Measurements from ENCODE around the gene MXRA5. TPM values are rescaled to one million over a fixed set of nuclear protein-coding genes. Genes with fewer than 3 reads are reported as not detected.

MXRA5 gene, protein sequence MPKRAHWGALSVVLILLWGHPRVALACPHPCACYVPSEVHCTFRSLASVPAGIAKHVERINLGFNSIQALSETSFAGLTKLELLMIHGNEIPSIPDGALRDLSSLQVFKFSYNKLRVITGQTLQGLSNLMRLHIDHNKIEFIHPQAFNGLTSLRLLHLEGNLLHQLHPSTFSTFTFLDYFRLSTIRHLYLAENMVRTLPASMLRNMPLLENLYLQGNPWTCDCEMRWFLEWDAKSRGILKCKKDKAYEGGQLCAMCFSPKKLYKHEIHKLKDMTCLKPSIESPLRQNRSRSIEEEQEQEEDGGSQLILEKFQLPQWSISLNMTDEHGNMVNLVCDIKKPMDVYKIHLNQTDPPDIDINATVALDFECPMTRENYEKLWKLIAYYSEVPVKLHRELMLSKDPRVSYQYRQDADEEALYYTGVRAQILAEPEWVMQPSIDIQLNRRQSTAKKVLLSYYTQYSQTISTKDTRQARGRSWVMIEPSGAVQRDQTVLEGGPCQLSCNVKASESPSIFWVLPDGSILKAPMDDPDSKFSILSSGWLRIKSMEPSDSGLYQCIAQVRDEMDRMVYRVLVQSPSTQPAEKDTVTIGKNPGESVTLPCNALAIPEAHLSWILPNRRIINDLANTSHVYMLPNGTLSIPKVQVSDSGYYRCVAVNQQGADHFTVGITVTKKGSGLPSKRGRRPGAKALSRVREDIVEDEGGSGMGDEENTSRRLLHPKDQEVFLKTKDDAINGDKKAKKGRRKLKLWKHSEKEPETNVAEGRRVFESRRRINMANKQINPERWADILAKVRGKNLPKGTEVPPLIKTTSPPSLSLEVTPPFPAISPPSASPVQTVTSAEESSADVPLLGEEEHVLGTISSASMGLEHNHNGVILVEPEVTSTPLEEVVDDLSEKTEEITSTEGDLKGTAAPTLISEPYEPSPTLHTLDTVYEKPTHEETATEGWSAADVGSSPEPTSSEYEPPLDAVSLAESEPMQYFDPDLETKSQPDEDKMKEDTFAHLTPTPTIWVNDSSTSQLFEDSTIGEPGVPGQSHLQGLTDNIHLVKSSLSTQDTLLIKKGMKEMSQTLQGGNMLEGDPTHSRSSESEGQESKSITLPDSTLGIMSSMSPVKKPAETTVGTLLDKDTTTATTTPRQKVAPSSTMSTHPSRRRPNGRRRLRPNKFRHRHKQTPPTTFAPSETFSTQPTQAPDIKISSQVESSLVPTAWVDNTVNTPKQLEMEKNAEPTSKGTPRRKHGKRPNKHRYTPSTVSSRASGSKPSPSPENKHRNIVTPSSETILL (N-terminal part only)
- 188 and 215 TPM in 2 replicates for total RNA-seq
- long read RNA-seq, partial matches to known transcripts, result 60 of 157 reads
- long read RNA-seq, other reads (novel, unspliced or antisense), result 97 of 157 reads

GRCh38 chrX:3346501-3347259 lies at the start of gene MXRA5:
Gene MXRA5, minus strand, starts transcription at chrX:3346652. Its CDS starts 2,819 bp downstream, at chrX:3343833.
- TF ChIP-seq, protein P1, sequence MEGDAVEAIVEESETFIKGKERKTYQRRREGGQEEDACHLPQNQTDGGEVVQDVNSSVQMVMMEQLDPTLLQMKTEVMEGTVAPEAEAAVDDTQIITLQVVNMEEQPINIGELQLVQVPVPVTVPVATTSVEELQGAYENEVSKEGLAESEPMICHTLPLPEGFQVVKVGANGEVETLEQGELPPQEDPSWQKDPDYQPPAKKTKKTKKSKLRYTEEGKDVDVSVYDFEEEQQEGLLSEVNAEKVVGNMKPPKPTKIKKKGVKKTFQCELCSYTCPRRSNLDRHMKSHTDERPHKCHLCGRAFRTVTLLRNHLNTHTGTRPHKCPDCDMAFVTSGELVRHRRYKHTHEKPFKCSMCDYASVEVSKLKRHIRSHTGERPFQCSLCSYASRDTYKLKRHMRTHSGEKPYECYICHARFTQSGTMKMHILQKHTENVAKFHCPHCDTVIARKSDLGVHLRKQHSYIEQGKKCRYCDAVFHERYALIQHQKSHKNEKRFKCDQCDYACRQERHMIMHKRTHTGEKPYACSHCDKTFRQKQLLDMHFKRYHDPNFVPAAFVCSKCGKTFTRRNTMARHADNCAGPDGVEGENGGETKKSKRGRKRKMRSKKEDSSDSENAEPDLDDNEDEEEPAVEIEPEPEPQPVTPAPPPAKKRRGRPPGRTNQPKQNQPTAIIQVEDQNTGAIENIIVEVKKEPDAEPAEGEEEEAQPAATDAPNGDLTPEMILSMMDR (IDR thresholded peaks at IDR 0.05), result peak; percentile 11
- H3K27me3 Mint-ChIP-seq (ENCODE audit: unreplicated experiment), result no peaks in the 10 kb centered on the region
- peaks cover 48% of the 10 kb centered on the region for H3K4me1 Mint-ChIP-seq (ENCODE audit: unreplicated experiment)
- peak within 1 kb of the TSS; percentile 92 for H3K27ac Mint-ChIP-seq (ENCODE audit: unreplicated experiment)
- DNase-seq (ENCODE audit: extremely low spot score, unreplicated experiment), result peak; percentile 90
- H3K36me3 Mint-ChIP-seq (ENCODE audit: unreplicated experiment), result peaks cover 25% of the 10 kb centered on the region
- peak within 1 kb of the TSS; percentile 97 for H3K4me3 Mint-ChIP-seq (ENCODE audit: unreplicated experiment)
- H3K9me3 Mint-ChIP-seq (ENCODE audit: unreplicated experiment), result peaks cover 9% of the 10 kb centered on the region

DNA sequence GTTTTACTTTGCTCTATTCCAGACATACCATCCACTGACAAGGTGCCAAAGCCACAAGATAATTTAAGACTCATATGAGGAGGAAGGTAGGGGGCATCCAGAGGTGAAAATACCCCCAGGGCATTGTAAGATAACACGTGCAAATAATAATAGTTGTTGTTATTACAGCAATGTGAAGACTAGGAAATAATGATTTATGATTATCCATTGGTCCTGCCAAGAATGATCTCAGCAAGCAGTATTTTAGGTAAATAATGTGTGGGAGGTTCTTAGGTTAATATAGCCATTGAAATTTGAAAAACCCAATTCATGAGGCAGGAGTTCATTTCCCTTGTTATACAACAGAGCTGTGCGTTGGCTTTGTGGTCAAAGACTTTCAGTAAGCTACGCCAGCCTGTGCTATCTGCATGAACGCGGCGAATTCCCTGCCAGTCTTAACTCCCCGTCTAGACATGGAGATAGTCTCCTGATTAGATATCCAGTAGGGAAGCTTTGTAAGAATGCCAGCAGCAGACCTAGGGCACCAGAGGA lies 47.2 kb upstream of the MXRA5 start:
- DNase-seq (ENCODE audit: extremely low spot score, unreplicated experiment), result no peak
- H3K27me3 Mint-ChIP-seq (ENCODE audit: unreplicated experiment), result peaks cover 10% of the 10 kb centered on the region
- no peak overlapping the region for H3K27ac Mint-ChIP-seq (ENCODE audit: unreplicated experiment)
- no peaks in the 10 kb centered on the region for H3K36me3 Mint-ChIP-seq (ENCODE audit: unreplicated experiment)
- no peaks in the 10 kb centered on the region for H3K9me3 Mint-ChIP-seq (ENCODE audit: unreplicated experiment)
- no peak overlapping the region for H3K4me3 Mint-ChIP-seq (ENCODE audit: unreplicated experiment)
- TF ChIP-seq, protein P1 (IDR thresholded peaks at IDR 0.05), result no peak
- peaks cover 3% of the 10 kb centered on the region for H3K4me1 Mint-ChIP-seq (ENCODE audit: unreplicated experiment)

DNA sequence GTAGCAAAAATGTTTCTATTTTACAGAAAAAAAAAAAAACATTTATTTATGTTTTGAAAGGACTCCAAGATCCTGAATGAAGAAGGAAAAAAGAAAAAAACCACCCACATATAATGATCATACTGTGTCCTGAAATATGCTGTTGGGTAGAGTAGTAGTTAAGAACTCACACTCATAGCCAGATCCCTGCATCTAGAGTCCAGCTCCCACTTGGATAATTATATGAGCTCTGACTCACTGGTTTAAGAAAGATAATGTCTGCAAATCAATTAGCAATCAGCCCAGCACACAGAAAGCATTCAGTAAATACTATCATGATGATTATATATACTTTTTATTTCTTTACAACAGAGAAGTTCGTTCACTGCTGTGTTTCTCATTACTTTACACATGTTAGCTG lies 46.7 kb upstream of the MXRA5 start:
- no peak overlapping the region for H3K27ac Mint-ChIP-seq (ENCODE audit: unreplicated experiment)
- no peaks in the 10 kb centered on the region for H3K9me3 Mint-ChIP-seq (ENCODE audit: unreplicated experiment)
- peaks cover 3% of the 10 kb centered on the region for H3K4me1 Mint-ChIP-seq (ENCODE audit: unreplicated experiment)
- no peak for DNase-seq (ENCODE audit: extremely low spot score, unreplicated experiment)
- peaks cover 10% of the 10 kb centered on the region for H3K27me3 Mint-ChIP-seq (ENCODE audit: unreplicated experiment)
- no peaks in the 10 kb centered on the region for H3K36me3 Mint-ChIP-seq (ENCODE audit: unreplicated experiment)
- TF ChIP-seq, protein P1 (IDR thresholded peaks at IDR 0.05), result no peak
- no peak overlapping the region for H3K4me3 Mint-ChIP-seq (ENCODE audit: unreplicated experiment)

DNA sequence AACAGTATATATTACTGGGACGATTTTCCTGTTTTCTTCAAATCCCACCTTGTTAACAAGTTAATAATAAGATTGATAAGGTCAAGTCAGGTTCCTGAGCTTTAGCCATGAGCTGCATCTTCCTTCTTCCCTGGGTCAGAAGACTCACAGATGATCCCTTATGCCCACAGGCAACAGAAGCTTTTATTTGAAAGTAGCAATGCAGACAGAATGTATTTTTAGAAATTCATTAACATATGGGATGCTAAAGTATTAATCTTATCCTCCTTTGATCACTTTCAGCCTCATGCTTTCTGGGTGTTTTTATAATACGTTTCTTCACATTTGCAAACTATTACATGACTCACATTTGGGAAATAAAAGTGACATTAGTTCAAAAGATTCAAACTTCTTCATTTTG lies 42.0 kb upstream of the MXRA5 start:
- TF ChIP-seq, protein P1 (IDR thresholded peaks at IDR 0.05), result no peak

More for the DNA sequence above, 42.0 kb upstream of the MXRA5 start:
- peaks cover 10% of the 10 kb centered on the region for H3K27me3 Mint-ChIP-seq (ENCODE audit: unreplicated experiment)
- peaks cover 3% of the 10 kb centered on the region for H3K4me1 Mint-ChIP-seq (ENCODE audit: unreplicated experiment)
- no peaks in the 10 kb centered on the region for H3K9me3 Mint-ChIP-seq (ENCODE audit: unreplicated experiment)
- H3K36me3 Mint-ChIP-seq (ENCODE audit: unreplicated experiment), result no peaks in the 10 kb centered on the region
- no peak overlapping the region for H3K27ac Mint-ChIP-seq (ENCODE audit: unreplicated experiment)
- H3K4me3 Mint-ChIP-seq (ENCODE audit: unreplicated experiment), result no peak overlapping the region
- DNase-seq (ENCODE audit: extremely low spot score, unreplicated experiment), result no peak

Measured in osteocyte (in vitro differentiated cells).